ENCODE data around the gene AKIRIN2. TPM values are rescaled to one million over a fixed set of nuclear protein-coding genes. Genes with fewer than 3 reads are reported as not detected.

AKIRIN2 gene
- 19.6 and 23.2 TPM in 2 replicates for total RNA-seq

DNA sequence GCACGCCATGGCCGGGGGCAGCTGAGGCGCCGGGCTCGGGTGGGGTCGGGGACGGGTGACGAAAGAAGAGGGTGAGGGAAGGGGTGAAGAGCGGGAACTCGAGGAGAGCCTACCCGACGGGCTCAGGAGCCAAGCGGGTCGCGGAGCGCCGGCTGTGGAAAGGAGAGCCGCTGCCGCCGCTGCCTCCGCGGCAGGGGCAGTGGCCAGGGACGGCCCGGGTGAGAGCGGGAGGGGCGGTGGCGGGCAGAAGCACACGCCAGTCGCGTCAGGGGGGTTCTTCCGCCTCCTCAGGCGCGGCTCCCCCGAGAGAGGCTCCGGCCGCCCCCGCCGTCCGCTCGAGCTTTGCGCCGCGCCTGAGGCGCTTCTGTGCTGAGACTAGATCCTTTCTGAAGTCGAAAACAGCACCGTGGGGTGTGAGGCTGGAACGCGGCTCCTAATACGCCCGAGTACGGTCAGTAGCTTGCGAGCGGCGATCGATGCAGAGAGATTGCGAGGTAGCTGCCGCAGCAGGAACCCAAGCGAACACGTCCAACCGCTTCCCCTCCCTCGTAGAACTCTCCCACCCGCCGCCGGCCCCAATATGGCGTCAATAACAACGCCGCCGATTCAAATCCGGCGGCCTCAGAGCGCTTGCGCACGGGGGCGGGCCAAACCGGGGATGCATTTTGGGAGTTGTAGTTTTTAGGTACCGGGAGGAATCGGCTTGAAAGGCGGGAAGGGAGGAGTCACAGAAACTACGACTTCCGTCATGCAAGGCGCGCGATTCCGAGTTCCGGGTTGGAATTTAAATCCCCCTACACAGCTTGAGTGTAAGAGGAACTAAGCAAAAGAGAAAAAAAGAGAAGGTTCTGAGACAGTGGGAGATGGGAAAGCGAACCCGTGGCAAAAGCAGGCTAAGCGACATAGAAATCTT is at the start of gene AKIRIN2:
AKIRIN2 (minus strand) TSS at position 558 of the 913 bp plus-strand sequence; CDS start at position 9, 549 bp downstream.

Small RNA genes lying within 50 kb of the gene (small RNA-seq; reads per million reads assigned to genes)
- not detected for gene RF01210

Other genes starting within 250 kb of the AKIRIN2 start
- 12.7 and 13.4 TPM in 2 replicates for gene SLC35A1, start 229.3 kb downstream of the AKIRIN2 start, total RNA-seq
- gene RARS2, start 112.2 kb downstream of the AKIRIN2 start, total RNA-seq, result 31.0 and 32.3 TPM in 2 replicates
- gene ORC3, start 112.1 kb downstream of the AKIRIN2 start, total RNA-seq, result 17.3 and 22.3 TPM in 2 replicates

Data from vein endothelial cell (primary cell).